Measurements from ENCODE around the gene PDIK1L.
A peak's percentile ranks its signal among the peaks of the same experiment; 100 is the strongest.

The PDIK1L gene

DNA sequence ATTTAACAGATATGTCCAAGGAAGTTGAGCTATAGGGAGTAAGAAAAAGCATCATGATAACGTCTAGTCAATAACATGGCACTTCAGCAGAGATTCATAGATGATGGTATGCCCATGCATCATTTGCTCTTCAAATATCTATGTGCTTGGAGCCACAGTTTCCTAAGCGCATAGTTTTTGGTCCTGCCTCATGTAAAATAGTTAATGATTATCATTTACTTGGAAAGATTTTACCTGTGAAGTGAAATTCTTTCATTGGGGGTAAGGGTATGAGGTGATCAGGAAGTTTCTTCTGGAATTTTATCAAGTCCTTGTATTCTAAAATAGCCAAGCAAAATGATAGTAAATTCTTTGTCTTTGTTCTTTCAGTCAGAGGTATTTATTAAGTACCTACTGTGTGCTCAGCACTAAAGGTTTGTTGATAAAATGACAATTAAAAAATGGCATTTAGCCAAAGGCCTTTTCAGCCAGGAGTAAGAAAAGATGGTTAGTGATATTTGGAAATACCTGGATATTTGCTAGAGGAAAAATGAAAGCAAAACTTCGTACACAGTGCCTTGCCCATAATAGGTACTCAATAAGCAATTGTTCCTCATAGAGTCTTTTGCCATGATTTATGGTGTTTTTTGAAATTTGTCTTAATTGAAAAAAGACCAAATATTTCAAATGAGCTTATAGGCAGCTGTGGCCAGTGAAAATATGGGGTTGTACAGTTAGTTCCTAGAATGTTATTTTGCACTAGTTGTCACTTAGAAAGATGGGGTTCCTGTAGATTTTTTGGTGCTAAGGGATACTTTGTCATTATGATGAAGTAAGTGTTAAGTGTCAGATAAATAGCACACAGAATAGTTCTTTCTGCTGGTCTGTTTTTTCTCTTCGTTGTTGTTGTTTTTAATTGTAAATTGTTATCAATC is 13.1 kb downstream of the PDIK1L start:
- no peak for DNase-seq

- DNase-seq: no peak
These were observed 13.8 kb downstream of the PDIK1L start for GRCh38 chr1:26125382-26125781.

GRCh38 chr1:26125946-26126320 is 14.3 kb downstream of the PDIK1L start:
- DNase-seq: no peak

- peak; percentile 9 for DNase-seq
These were observed 14.9 kb downstream of the PDIK1L start for GRCh38 chr1:26126321-26127084.

- DNase-seq: no peak
These were observed 15.9 kb downstream of the PDIK1L start for GRCh38 chr1:26127235-26128163.

GRCh38 chr1:26129778-26130177 is 18.2 kb downstream of the PDIK1L start:
- DNase-seq: no peak

DNA sequence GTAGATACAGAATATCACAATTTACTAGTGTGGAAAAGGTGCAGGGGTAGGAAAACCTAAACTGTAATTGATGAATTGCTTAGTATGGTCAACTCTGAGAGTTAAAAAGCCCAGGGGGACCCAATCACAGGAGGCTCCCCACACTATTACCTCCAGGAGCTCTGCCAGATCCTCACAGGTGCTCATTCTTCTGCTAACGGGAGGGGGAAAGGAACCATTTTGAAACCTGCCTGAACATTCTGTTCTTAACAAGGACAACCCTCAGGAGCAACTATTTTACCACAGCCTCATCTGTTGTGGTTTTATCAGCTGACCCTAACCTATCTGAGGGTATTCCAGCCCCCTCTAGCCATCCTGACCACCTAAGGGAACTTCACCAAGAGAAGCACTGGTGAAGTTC is 19.1 kb downstream of the PDIK1L start:
- no peak for DNase-seq

- DNase-seq: no peak
These were observed 20.7 kb downstream of the PDIK1L start for GRCh38 chr1:26132128-26132833.

GRCh38 chr1:26132834-26133167 is 21.2 kb downstream of the PDIK1L start:
- no peak for DNase-seq

DNA sequence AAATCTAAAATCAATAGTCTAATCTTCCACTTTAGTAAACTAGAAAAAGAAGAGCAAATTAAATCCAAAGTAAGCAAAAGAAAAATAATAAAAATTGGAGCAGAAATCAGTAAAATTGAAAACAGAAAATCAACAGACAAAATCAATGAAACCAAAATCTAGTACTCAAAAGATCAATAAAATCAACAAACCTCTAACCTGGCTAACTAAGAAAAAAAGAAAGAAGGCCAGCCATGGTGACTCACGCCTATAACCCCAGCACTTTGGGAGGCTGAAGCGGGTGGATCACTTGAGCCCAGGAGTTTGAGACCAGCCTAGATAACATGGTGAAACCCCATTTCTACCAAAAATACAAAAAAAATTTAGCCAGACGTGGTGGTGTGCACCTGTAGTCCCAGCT is 22.8 kb downstream of the PDIK1L start:
- no peak for DNase-seq

DNA sequence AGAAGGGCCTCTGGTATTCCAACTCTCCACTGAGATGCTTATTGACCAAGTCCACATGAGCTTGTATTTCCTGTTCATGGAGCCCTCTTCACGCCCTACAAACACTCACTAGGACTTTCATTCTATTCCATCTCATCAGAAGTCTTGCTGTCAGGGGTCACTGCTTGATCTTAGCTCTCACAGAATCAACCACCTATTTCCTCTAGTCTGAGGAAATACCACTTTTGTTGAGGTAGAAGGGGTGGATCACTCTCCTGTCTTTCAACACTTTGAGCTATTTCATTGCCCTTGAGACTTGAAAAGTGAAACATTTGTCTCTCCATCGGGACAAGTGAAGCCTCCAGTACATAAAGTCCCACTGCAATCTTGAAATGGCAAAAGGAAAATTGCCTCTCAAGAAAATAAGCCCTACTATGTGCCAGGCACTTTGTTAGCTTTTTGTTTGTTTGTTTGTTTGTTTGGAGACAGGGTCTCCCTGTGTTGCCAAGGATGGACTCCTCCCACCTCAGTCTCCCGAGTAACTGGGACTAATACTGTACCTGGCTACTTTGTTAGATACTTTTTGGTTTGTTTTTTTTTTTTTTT is 27.4 kb downstream of the PDIK1L start:
- no peak for DNase-seq

GRCh38 chr1:26142159-26142558 is 30.5 kb downstream of the PDIK1L start:
- DNase-seq: no peak

- peak; percentile 67 for DNase-seq
These were observed 33.7 kb downstream of the PDIK1L start for GRCh38 chr1:26145041-26145959.

DNA sequence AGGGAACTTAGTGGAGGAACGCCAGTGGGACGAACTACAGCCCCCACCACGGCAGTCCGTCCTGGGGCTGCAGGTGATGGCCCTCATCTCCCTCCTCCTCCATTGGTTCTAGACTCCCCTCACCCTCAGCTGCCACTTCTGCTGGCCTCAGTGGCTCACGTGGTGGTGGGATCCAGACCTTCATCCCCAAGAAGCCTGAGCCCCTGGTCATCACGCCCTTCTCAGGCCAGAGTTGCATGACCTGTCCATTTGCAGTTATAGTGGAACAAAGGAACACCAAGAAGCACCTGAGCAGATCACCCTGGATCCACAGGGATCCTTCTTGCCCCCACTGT is 34.3 kb downstream of the PDIK1L start:
- no peak for DNase-seq

DNA sequence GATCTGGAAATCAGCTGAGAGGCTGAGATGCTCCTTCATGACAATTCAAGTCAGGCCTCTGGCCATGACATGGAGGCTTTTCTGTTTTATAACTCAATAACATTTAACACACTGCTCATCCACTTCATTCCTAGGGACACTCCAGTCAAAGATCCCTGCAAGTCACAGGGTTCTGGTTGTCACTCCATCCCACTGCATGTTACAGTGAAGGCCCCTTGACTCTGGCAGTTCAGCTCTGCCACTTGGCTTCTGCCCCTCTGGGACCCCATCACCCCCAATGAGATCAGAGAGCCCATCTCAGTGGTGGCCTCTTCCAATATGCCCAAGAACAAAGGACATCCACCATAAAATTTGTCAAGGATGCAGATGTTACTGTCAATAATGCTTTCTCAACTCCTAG is 37.3 kb downstream of the PDIK1L start:
- DNase-seq: no peak

- no peak for DNase-seq
These were observed 42.4 kb downstream of the PDIK1L start for GRCh38 chr1:26153966-26154532.

- DNase-seq: no peak
These were observed 43.1 kb downstream of the PDIK1L start for GRCh38 chr1:26154750-26155149.

DNA sequence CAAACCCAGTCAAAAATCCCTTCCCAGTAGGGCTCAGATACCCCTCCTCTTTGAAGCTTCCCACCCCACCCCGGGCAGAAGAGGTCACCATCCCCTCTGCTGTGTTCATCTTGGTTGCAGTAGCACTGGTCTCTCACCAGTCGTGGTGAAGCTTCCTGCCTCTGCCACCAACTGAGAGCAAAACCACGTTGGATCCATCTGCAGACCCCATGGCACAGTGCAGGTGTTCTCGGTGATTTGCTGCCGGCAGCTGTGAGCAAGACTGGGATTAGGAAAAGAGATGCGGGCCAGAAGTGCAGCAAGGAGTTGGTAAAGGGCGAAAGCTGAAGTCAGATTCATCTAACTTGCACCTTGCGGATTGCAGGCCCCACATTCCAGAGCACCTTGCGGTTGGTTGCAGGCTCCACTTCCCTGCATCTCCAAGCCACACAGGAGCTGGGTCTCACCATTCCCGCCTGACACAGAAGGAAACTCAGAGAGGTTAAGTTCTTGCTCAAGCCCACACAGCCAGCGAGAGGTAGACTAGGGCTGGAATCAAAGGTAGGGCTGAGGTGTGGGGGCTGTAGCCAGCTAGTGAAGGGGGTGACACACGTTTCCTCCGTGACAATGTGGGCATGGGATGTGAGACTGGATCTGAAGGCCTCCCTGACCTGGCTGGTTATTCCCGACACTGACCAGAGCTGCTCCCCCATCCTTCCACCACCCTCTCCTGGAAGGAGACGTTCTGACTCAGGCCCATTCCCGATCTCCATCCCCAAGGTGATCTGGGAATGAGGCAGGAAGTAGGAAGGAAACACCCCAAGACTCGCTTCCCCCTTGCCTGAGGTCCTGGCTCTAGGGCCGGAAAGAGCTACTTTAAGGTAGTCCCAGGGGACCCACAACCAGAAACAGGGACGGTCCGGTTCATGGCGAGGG is 44.0 kb downstream of the PDIK1L start:
- DNase-seq: no peak

DNA sequence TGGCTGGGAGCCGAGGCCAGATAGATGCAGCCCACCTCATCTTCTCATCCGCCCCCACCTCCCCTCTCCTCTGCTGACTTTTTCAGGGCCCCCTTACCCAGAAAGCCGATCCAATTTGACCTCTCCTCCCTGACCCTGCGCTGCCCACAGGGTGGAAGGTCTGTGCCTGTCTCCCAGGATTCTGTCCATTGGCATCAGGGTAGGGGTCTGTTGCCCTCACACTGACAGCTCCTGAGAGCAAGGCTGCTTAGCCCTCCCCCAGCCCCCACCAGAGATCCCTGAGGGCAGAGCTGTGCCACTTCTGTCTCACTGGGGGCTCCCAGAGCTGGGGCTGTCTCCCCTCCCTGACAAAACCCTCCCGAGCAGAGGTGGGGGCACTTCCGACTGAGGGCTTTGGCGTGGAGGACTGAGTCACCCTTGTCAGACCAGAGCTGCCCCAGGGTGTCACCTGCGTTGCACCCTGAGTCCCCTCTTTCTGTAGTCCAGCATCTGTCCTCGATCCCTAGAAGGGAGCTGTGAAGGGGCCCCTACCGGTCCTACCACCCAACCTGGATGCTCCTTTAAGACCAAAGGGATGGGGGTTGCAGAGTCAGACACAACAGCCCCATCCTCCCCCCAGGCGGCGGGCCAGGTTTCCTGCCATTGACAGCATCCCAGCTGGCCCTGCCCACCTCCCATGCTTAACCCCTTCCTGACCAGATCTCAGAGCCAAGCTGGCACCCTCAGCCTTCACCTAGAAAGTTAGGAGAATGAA is 44.8 kb downstream of the PDIK1L start:
- DNase-seq: no peak
